GM06990 (cell line): ENCODE results near the gene MBNL3.

Source experiments
- DNase-seq: peaks from one replicate; pipeline ENCODE4 v3.0.0-alpha.2; 2011; ENCODE audit not compliant: insufficient read length; ENCODE audit errors: extremely low read depth
- H3K27me3 ChIP-seq: replicated peaks from 2 replicates; pipeline ENCODE4 v1.6.0; 2011; ENCODE audit warnings: low read length; ENCODE audit not compliant: control insufficient read depth, insufficient read depth
- H3K36me3 ChIP-seq: 2 replicates; pipeline ENCODE4 v1.5.1; 2011; ENCODE audit warnings: low read length; ENCODE audit not compliant: control insufficient read depth, insufficient read depth
- H3K4me3 ChIP-seq: replicated peaks from 2 replicates; pipeline ENCODE4 v1.5.1; 2011; ENCODE audit warnings: low read depth, mild to moderate bottlenecking, control low read depth, low read length
- CTCF ChIP-seq: IDR thresholded peaks from 2 replicates; pipeline ENCODE4 v1.5.1; 2011; ENCODE audit warnings: low read length, control low read depth, mild to moderate bottlenecking, inconsistent platforms; ENCODE audit not compliant: insufficient read depth, poor library complexity, severe bottlenecking

MBNL3 gene

GRCh38 chrX:132395026-132395425 lies 93.8 kb downstream of the MBNL3 start:
- Histone ChIP-seq H3K36me3 (no peaks in the 10 kb centered on the region), H3K4me3 (no peak overlapping the region), H3K27me3 (no peaks in the 10 kb centered on the region)
- TF ChIP-seq CTCF = no peak
- DNase-seq = no peak

- no peak for DNase-seq
- Histone ChIP-seq H3K27me3 (no peaks in the 10 kb centered on the region), H3K4me3 (no peak overlapping the region), H3K36me3 (no peaks in the 10 kb centered on the region)
- no peak for TF ChIP-seq CTCF
These were observed 94.2 kb downstream of the MBNL3 start for GRCh38 chrX:132394591-132394990.

- Histone ChIP-seq H3K27me3 (no peaks in the 10 kb centered on the region), H3K4me3 (no peak overlapping the region), H3K36me3 (no peaks in the 10 kb centered on the region)
- DNase-seq = no peak
- TF ChIP-seq CTCF = no peak
These were observed 94.8 kb downstream of the MBNL3 start for GRCh38 chrX:132393992-132394391.

GRCh38 chrX:132393485-132393884 lies 95.4 kb downstream of the MBNL3 start:
- Histone ChIP-seq H3K4me3 (no peak overlapping the region), H3K27me3 (no peaks in the 10 kb centered on the region), H3K36me3 (no peaks in the 10 kb centered on the region)
- no peak for TF ChIP-seq CTCF
- no peak for DNase-seq

- TF ChIP-seq CTCF = no peak
These were observed 95.8 kb downstream of the MBNL3 start for GRCh38 chrX:132393085-132393484.

GRCh38 chrX:132390792-132391191 lies 98.0 kb downstream of the MBNL3 start:
- H3K36me3 ChIP-seq = no peaks in the 10 kb centered on the region
- no peak for TF ChIP-seq CTCF
- DNase-seq = no peak
- H3K4me3 ChIP-seq = no peak overlapping the region
- H3K27me3 ChIP-seq = no peaks in the 10 kb centered on the region

More at GRCh38 chrX:132393085-132393484, 95.8 kb downstream of the MBNL3 start:
- no peaks in the 10 kb centered on the region for H3K36me3 ChIP-seq
- no peak overlapping the region for H3K4me3 ChIP-seq
- H3K27me3 ChIP-seq = no peaks in the 10 kb centered on the region
- DNase-seq = no peak
